ENCODE results near the gene CDH12. TPM values are rescaled to one million over a fixed set of nuclear protein-coding genes. Genes with fewer than 3 reads are reported as not detected.

CDH12 gene
- total and polyA plus RNA-seq, 10 of the 15 experiments (the other 5 are each of a cell fraction or from before 2014, with no cell fraction given), result 0.03 to 0.16 TPM; not detected in 8

- ChIA-PET CTCF (no interaction called here), POLR2A (no interaction called here), RAD21 (ENCODE audit: unreplicated experiment) (no interaction called here), SMC1A (ENCODE audit: uncharacterized antibody, unreplicated experiment) (interaction anchor here (0.5 kb wide), 1 partner anchor 409 kb away, joined by 3 read pairs; no protein-coding TSS in a partner anchor)
- Histone ChIP-seq H3K27ac (ENCODE audit: control insufficient read depth, insufficient read depth) (no peak overlapping the region), H4K20me1 (ENCODE audit: control insufficient read depth, insufficient read depth) (no peaks in the 10 kb centered on the region), H3K4me1 (ENCODE audit: control insufficient read depth, insufficient read depth, low read length) (no peaks in the 10 kb centered on the region), H3K9me3 (replicated peaks; ENCODE audit: control insufficient read depth, insufficient read depth, low read length) (no peaks in the 10 kb centered on the region), H3K4me3 (no peak overlapping the region), H3K36me3 (ENCODE audit: control insufficient read depth in 2 of 2, insufficient read depth in 2 of 2, low read length in 1 of 2) (no peaks in the 10 kb centered on the region), H3K27me3 (replicated peaks in 1 of 2; ENCODE audit: control insufficient read depth in 2 of 2, insufficient read depth in 2 of 2, low read length in 1 of 2) (no peaks in the 10 kb centered on the region), H2AFZ (ENCODE audit: control insufficient read depth, low read depth, low read length) (no peak overlapping the region), H3K9ac (ENCODE audit: control insufficient read depth, insufficient read depth, low read length) (no peak overlapping the region), H3K4me2 (ENCODE audit: control insufficient read depth, insufficient read depth) (no peak overlapping the region), H3K79me2 (ENCODE audit: control insufficient read depth, insufficient read depth, low read length) (no peaks in the 10 kb centered on the region)
- TF ChIP-seq, protein P1, sequence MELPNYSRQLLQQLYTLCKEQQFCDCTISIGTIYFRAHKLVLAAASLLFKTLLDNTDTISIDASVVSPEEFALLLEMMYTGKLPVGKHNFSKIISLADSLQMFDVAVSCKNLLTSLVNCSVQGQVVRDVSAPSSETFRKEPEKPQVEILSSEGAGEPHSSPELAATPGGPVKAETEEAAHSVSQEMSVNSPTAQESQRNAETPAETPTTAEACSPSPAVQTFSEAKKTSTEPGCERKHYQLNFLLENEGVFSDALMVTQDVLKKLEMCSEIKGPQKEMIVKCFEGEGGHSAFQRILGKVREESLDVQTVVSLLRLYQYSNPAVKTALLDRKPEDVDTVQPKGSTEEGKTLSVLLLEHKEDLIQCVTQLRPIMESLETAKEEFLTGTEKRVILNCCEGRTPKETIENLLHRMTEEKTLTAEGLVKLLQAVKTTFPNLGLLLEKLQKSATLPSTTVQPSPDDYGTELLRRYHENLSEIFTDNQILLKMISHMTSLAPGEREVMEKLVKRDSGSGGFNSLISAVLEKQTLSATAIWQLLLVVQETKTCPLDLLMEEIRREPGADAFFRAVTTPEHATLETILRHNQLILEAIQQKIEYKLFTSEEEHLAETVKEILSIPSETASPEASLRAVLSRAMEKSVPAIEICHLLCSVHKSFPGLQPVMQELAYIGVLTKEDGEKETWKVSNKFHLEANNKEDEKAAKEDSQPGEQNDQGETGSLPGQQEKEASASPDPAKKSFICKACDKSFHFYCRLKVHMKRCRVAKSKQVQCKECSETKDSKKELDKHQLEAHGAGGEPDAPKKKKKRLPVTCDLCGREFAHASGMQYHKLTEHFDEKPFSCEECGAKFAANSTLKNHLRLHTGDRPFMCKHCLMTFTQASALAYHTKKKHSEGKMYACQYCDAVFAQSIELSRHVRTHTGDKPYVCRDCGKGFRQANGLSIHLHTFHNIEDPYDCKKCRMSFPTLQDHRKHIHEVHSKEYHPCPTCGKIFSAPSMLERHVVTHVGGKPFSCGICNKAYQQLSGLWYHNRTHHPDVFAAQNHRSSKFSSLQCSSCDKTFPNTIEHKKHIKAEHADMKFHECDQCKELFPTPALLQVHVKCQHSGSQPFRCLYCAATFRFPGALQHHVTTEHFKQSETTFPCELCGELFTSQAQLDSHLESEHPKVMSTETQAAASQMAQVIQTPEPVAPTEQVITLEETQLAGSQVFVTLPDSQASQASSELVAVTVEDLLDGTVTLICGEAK (IDR thresholded peaks at IDR 0.05; ENCODE audit: borderline replicate concordance), result peak; percentile 55
- TF ChIP-seq CBFB (IDR thresholded peaks at IDR 0.05; ENCODE audit: low read depth), result no peak
- BruUV-seq (replicated peaks), result no TSS peak
- FAIRE-seq (no peak), ATAC-seq (no peak), DNase-seq (ENCODE audit: low read depth, low spot score) (no peak)
- intact Hi-C loops (cut with micrococcal nuclease; ENCODE audit: unreplicated experiment) (no loop called here), in situ Hi-C loops (cut with MboI) (no loop called here)
These were observed 796.1 kb downstream of the CDH12 start for GRCh38 chr5:22057012-22057411.

GRCh38 chr5:22056601-22057000 lies 796.5 kb downstream of the CDH12 start:
- Histone ChIP-seq H3K36me3 (ENCODE audit: control insufficient read depth in 2 of 2, insufficient read depth in 2 of 2, low read length in 1 of 2) (no peaks in the 10 kb centered on the region), H3K9me3 (replicated peaks; ENCODE audit: control insufficient read depth, insufficient read depth, low read length) (no peaks in the 10 kb centered on the region), H3K4me2 (ENCODE audit: control insufficient read depth, insufficient read depth) (no peak overlapping the region), H3K4me3 (no peak overlapping the region), H3K9ac (ENCODE audit: control insufficient read depth, insufficient read depth, low read length) (no peak overlapping the region), H3K27me3 (replicated peaks in 1 of 2; ENCODE audit: control insufficient read depth in 2 of 2, insufficient read depth in 2 of 2, low read length in 1 of 2) (no peaks in the 10 kb centered on the region), H2AFZ (ENCODE audit: control insufficient read depth, low read depth, low read length) (no peak overlapping the region), H3K79me2 (ENCODE audit: control insufficient read depth, insufficient read depth, low read length) (no peaks in the 10 kb centered on the region), H3K27ac (ENCODE audit: control insufficient read depth, insufficient read depth) (no peak overlapping the region), H4K20me1 (ENCODE audit: control insufficient read depth, insufficient read depth) (no peaks in the 10 kb centered on the region), H3K4me1 (ENCODE audit: control insufficient read depth, insufficient read depth, low read length) (no peaks in the 10 kb centered on the region)
- in situ Hi-C loops (cut with MboI), result no loop called here
- no peak for DNase-seq (ENCODE audit: low read depth, low spot score)
- intact Hi-C loops (cut with micrococcal nuclease; ENCODE audit: unreplicated experiment), result no loop called here
- 23% methylated on average over 4 of the region's 4 CpGs for WGBS (ENCODE audit: insufficient coverage, insufficient replicate concordance, low lambda C conversion rate, missing lambda C conversion rate)
- no TSS peak for BruUV-seq (replicated peaks)
- TF ChIP-seq, protein P2, sequence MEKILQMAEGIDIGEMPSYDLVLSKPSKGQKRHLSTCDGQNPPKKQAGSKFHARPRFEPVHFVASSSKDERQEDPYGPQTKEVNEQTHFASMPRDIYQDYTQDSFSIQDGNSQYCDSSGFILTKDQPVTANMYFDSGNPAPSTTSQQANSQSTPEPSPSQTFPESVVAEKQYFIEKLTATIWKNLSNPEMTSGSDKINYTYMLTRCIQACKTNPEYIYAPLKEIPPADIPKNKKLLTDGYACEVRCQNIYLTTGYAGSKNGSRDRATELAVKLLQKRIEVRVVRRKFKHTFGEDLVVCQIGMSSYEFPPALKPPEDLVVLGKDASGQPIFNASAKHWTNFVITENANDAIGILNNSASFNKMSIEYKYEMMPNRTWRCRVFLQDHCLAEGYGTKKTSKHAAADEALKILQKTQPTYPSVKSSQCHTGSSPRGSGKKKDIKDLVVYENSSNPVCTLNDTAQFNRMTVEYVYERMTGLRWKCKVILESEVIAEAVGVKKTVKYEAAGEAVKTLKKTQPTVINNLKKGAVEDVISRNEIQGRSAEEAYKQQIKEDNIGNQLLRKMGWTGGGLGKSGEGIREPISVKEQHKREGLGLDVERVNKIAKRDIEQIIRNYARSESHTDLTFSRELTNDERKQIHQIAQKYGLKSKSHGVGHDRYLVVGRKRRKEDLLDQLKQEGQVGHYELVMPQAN (conservative IDR thresholded peaks at IDR 0.05), result no peak
- ChIA-PET CTCF (no interaction called here), RAD21 (ENCODE audit: unreplicated experiment) (no interaction called here), SMC1A (ENCODE audit: uncharacterized antibody, unreplicated experiment) (no interaction called here), POLR2A (no interaction called here)
- ATAC-seq, result no peak
- no peak for FAIRE-seq

Data from GM12878 (cell line).